Measurements from ENCODE around the gene G3BP2.

- no peak for TF ChIP-seq SREBF2 (IDR thresholded peaks at IDR 0.05)
- TF ChIP-seq JUN (IDR thresholded peaks at IDR 0.05), result no peak
- TF ChIP-seq REST (IDR thresholded peaks at IDR 0.05), result no peak
- TF ChIP-seq CBX2 (IDR thresholded peaks at IDR 0.05; ENCODE audit: borderline replicate concordance, low read depth), result no peak
- TF ChIP-seq CTCF (IDR thresholded peaks at IDR 0.05), result no peak
- TF ChIP-seq TP53 (CRISPR knock-in tag; IDR thresholded peaks at IDR 0.05), result no peak
- no peak for TF ChIP-seq HOXA7 (CRISPR knock-in tag; IDR thresholded peaks at IDR 0.05)
- TF ChIP-seq EP300 (IDR thresholded peaks at IDR 0.05), result no peak
Measured at GRCh38 chr4:75633846-75634245, 39.4 kb downstream of the G3BP2 start.

Data from A549 (cell line).